ENCODE data around the gene R3HCC1L.

The R3HCC1L gene

DNA sequence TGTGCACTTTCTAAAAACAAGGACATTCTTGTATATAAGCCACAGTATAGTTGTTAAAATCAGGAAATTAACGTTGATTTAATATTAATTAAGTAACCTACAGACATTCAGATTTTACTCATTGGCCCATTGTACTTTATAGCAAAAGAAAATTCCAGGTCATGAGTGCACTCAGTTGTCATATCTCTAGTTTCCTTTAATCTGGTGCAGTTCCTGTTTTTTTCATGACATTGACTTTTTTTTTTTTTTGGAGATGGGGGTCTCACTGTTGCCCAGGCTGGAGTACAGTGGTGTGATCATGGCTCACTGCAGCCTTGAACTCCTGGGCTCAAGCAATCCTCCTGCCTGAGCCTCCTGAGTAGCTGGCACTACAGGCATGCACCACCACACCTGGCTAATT lies 24.1 kb downstream of the R3HCC1L start:
- no peaks in the 10 kb centered on the region for H3K27me3 ChIP-seq
- H3K9me3 ChIP-seq = no peaks in the 10 kb centered on the region
- H3K27ac ChIP-seq = no peak overlapping the region
- no peak overlapping the region for H3K4me3 ChIP-seq
- intact Hi-C loops (cut with DNase I; ENCODE audit: low total_unique reads) = no loop called here
- DNase-seq = no peak
- TF ChIP-seq, protein P1, sequence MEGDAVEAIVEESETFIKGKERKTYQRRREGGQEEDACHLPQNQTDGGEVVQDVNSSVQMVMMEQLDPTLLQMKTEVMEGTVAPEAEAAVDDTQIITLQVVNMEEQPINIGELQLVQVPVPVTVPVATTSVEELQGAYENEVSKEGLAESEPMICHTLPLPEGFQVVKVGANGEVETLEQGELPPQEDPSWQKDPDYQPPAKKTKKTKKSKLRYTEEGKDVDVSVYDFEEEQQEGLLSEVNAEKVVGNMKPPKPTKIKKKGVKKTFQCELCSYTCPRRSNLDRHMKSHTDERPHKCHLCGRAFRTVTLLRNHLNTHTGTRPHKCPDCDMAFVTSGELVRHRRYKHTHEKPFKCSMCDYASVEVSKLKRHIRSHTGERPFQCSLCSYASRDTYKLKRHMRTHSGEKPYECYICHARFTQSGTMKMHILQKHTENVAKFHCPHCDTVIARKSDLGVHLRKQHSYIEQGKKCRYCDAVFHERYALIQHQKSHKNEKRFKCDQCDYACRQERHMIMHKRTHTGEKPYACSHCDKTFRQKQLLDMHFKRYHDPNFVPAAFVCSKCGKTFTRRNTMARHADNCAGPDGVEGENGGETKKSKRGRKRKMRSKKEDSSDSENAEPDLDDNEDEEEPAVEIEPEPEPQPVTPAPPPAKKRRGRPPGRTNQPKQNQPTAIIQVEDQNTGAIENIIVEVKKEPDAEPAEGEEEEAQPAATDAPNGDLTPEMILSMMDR (IDR thresholded peaks at IDR 0.05) = no peak
- no peaks in the 10 kb centered on the region for H3K4me1 ChIP-seq
- H3K36me3 ChIP-seq = peaks cover under 1 to 11% (median 2%) of the 10 kb centered on the region in 3 donors

DNA sequence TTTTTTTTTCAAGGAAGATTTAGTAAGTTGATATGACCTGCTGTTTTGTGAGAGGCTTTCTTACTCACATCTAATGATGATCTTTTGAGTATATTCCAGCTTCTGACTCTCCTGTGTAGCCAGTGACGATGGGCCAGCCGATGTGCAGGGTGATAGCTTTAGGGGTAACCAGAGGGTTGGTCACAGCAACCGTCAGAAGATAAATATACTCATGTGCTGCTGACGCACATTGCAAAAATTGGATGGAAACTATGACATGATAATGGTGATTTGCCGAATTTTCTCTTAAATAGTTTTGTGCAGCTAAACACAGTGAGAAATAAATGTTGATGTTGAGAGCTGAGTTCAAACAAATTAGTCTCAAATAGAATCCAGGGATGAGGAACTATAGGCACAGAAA lies 29.5 kb downstream of the R3HCC1L start:
- Histone ChIP-seq H3K27me3 (no peaks in the 10 kb centered on the region), H3K9me3 (no peaks in the 10 kb centered on the region), H3K4me3 (no peak overlapping the region), H3K4me1 (no peaks in the 10 kb centered on the region), H3K27ac (no peak overlapping the region), H3K36me3 (peaks cover 18 to 29% (median 19%) of the 10 kb centered on the region in 3 donors)
- no peak for DNase-seq
- TF ChIP-seq, protein P1 (IDR thresholded peaks at IDR 0.05) = no peak
- intact Hi-C loops (cut with DNase I; ENCODE audit: low total_unique reads) = no loop called here

DNA sequence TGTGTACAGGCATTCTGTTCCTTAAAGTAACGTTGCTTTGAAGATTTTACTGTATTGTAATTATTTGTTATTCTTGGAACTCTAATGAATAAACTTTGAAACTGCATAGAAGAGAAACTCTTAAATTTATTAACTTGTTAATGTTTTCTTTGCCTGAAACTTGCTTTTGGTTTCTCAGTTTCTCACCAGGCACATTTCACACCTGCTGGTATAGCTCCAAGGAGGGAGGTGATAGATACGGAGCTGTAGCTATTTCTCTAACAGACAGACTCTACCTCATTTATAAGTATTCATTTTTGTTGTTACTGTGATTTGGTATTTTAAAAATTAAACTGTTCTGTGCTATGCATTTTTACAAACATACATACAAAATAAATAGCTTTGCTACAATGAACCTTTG lies 32.7 kb downstream of the R3HCC1L start:
- no peak overlapping the region for H3K27ac ChIP-seq
- no peaks in the 10 kb centered on the region for H3K27me3 ChIP-seq
- no peaks in the 10 kb centered on the region for H3K9me3 ChIP-seq
- intact Hi-C loops (cut with DNase I; ENCODE audit: low total_unique reads) = no loop called here
- H3K4me1 ChIP-seq = peaks cover 0 to 11% (median 4%) of the 10 kb centered on the region in 4 donors
- H3K36me3 ChIP-seq = peaks cover 18 to 29% (median 19%) of the 10 kb centered on the region in 3 donors
- DNase-seq = no peak
- no peak overlapping the region for H3K4me3 ChIP-seq
- TF ChIP-seq, protein P1 (IDR thresholded peaks at IDR 0.05) = no peak

DNA sequence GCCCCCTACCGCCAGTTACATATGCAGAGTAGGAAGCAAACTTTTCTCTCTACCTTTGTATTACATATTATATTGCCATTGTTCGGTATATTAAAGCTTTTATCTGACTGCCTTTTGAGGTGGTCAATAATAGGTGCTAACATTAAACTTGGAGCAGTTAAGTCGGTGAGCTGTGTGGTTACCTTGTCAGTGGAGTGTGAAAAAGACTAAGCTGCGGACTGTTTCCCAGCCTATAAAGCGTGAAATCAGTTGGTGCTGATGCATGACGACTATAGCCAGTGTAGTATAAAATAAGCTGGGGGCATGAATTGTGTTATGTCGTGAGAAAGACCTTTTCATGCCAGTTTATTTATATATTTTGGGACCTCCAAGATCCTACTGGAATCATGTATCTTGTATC lies 33.7 kb downstream of the R3HCC1L start:
- intact Hi-C loops (cut with DNase I; ENCODE audit: low total_unique reads) = no loop called here
- DNase-seq = no peak
- Histone ChIP-seq H3K4me3 (no peak overlapping the region), H3K27me3 (no peaks in the 10 kb centered on the region), H3K4me1 (peaks cover 0 to 17% (median 7%) of the 10 kb centered on the region in 4 donors), H3K9me3 (no peaks in the 10 kb centered on the region), H3K36me3 (peaks cover 18 to 29% (median 19%) of the 10 kb centered on the region in 3 donors), H3K27ac (no peak overlapping the region)
- TF ChIP-seq, protein P1 (IDR thresholded peaks at IDR 0.05) = no peak

DNA sequence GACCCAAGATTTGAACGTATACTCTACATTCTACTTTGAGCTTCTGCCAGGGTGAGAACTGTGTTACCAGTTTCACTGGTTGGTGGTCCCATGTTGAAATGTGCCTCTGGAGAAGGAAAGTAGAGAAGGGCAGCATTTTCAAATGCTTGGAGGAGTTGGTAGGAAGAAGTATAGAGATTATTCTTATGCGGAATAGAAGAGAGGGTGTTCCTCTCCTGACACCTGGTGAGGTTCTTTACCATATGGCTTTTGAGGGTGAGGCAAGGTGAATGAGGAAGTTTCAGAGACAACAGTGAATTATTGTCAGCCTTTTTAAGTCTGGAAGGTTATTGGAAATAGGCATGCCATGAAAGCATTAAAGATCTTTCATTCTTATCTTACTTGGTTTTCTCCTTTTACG lies 34.3 kb downstream of the R3HCC1L start:
- TF ChIP-seq, protein P1 (IDR thresholded peaks at IDR 0.05) = no peak
- intact Hi-C loops (cut with DNase I; ENCODE audit: low total_unique reads) = no loop called here
- H3K9me3 ChIP-seq = no peaks in the 10 kb centered on the region
- H3K27ac ChIP-seq = no peak overlapping the region
- H3K27me3 ChIP-seq = no peaks in the 10 kb centered on the region
- H3K36me3 ChIP-seq = peaks cover 15 to 28% (median 16%) of the 10 kb centered on the region in 3 donors
- H3K4me3 ChIP-seq = no peak overlapping the region
- H3K4me1 ChIP-seq = peaks cover 0 to 17% (median 7%) of the 10 kb centered on the region in 4 donors
- DNase-seq = no peak

DNA sequence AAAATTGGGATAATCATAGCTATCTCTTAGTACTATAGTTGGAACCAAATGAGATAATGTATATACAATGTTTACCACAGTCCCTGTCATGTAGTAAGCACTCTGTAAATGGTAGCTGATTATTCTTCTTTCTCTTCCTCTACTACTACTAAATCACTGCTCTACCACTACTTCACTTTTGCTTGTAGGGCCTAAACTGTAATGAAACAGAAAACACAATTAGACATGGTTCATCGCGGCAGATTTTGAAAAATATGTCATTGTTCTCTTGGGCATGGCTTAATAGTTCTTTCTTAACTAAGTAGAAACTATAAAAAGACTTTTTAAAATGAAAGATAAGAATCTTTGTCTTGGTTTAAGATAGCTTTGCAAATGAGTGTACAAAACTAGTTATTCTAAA lies 34.9 kb downstream of the R3HCC1L start:
- intact Hi-C loops (cut with DNase I; ENCODE audit: low total_unique reads) = no loop called here
- no peak overlapping the region for H3K27ac ChIP-seq

More for the DNA sequence above, 34.9 kb downstream of the R3HCC1L start:
- no peak overlapping the region for H3K4me3 ChIP-seq
- peaks cover 0 to 17% (median 7%) of the 10 kb centered on the region in 4 donors for H3K4me1 ChIP-seq
- no peaks in the 10 kb centered on the region for H3K9me3 ChIP-seq
- peaks cover 10 to 22% (median 11%) of the 10 kb centered on the region in 3 donors for H3K36me3 ChIP-seq
- TF ChIP-seq, protein P1 (IDR thresholded peaks at IDR 0.05) = no peak
- no peak for DNase-seq
- no peaks in the 10 kb centered on the region for H3K27me3 ChIP-seq
